HCT116 (cell line): Measurements from ENCODE around the gene GIPC3. TPM values are rescaled to one million over a fixed set of nuclear protein-coding genes. Genes with fewer than 3 reads are reported as not detected.

Source experiments
- ATAC-seq: fragments of 200-7000 bp; cut with Tn5 transposase; 2 replicates; pipeline ENCODE4 v1.9.1; 2020; ENCODE audit warnings: mild to moderate bottlenecking, moderate library complexity
- Bru-seq: library from RNA; stranded (reverse); fragments of 400-500 nt; gene quantifications from one replicate; lab custom pipeline; 2021; lab: Mats Ljungman, UMichigan
- BruChase-seq, 2 experiments: library from RNA; stranded (reverse); fragments of 400-500 nt; gene quantifications; one replicate each; lab custom pipeline; 2021; lab: Mats Ljungman, UMichigan
- BruUV-seq: library from RNA; stranded (reverse); fragments of 400-500 nt; replicated peaks from 2 replicates; lab custom pipeline; 2021; lab: Mats Ljungman, UMichigan
- CTCF ChIA-PET: fragments of 300-600 bp; sonication (Branson Sonifier 250); formaldehyde crosslinking; loops from one replicate; lab custom pipeline; 2021; ENCODE audit warnings: antibody characterized with exemption; lab: Charles Lee
- POLR2A ChIA-PET: fragments of 300-600, 350-600 bp; sonication (Branson Sonifier 250); formaldehyde crosslinking; loops from one replicate; lab custom pipeline; 2021; ENCODE audit warnings: antibody characterized with exemption; lab: Charles Lee
- RAD21 ChIA-PET, 2 experiments: fragments of 300-600 bp; sonication (Branson Sonifier 250); formaldehyde crosslinking; loops; one replicate each; lab custom pipeline; 2023; ENCODE audit warnings: low total read pairs in 2 of 2; ENCODE audit not compliant: uncharacterized antibody in 2 of 2, unreplicated experiment in 2 of 2, low non-redundant PET in 1 of 2; lab: Charles Lee
- DNase-seq: peaks from one replicate; pipeline ENCODE4 v3.0.0-alpha.2; 2010; ENCODE audit warnings: low read depth, low spot score
- H2AFZ ChIP-seq: fragments of 200-600 bp; shearing (Covaris generic), sonication (generic); 2 replicates; pipeline ENCODE4 v1.6.1; 2017; ENCODE audit warnings: low read depth, mixed run types, mixed read lengths, antibody characterized with exemption, low read length; ENCODE audit not compliant: poor library complexity, severe bottlenecking
- H3K27ac ChIP-seq: 2 replicates; pipeline ENCODE4 v1.5.1; 2012; ENCODE audit warnings: low read depth, low read length
- H3K27me3 ChIP-seq: fragments of 200-600 bp; sonication (generic); 2 replicates; pipeline ENCODE4 v1.6.1; 2016; ENCODE audit warnings: mixed run types, low read length, mixed read lengths; ENCODE audit not compliant: insufficient read depth
- H3K36me3 ChIP-seq, 2 experiments: fragments of 200-500 bp in 1 of 2; fragments of 200-600 bp in 1 of 2; sonication (Bioruptor generic) in 1 of 2; sonication (generic) in 1 of 2; 2 replicates each; pipeline versions ENCODE4 v1.5.1 to v1.6.1; 2014 to 2016; ENCODE audit warnings: low read length in 2 of 2, inconsistent platforms in 1 of 2, mixed read lengths in 1 of 2, mixed run types in 1 of 2; ENCODE audit not compliant: insufficient read depth in 2 of 2, control insufficient read depth in 1 of 2
- H3K4me1 ChIP-seq, 2 experiments: fragments of 200-600 bp in 1 of 2; sonication (generic) in 1 of 2; 2 replicates each; pipeline versions ENCODE4 v1.5.1 to v1.6.1; 2012 to 2017; ENCODE audit warnings: low read length in 2 of 2, inconsistent platforms in 1 of 2, mild to moderate bottlenecking in 1 of 2, mixed read lengths in 1 of 2, mixed run types in 1 of 2, moderate library complexity in 1 of 2; ENCODE audit not compliant: insufficient read depth in 2 of 2, control insufficient read depth in 1 of 2
- H3K4me2 ChIP-seq: fragments of 200-600 bp; sonication (generic); 2 replicates; pipeline ENCODE4 v1.6.1; 2017; ENCODE audit warnings: mixed run types, low read length, mixed read lengths
- H3K4me3 ChIP-seq, 2 experiments: fragments of 200-600 bp in 1 of 2; sonication (generic) in 1 of 2; replicated peaks in 1 of 2; 2 replicates each; pipeline ENCODE4 v1.5.1; 2011 to 2016; ENCODE audit warnings: low read length in 2 of 2, control low read depth in 1 of 2, low read depth in 1 of 2, mild to moderate bottlenecking in 1 of 2, mixed read lengths in 1 of 2, mixed run types in 1 of 2
- H3K79me2 ChIP-seq: fragments of 200-600 bp; sonication (generic); 2 replicates; pipeline ENCODE4 v1.6.1; 2017; ENCODE audit warnings: mild to moderate bottlenecking, mixed run types, low read length, moderate library complexity, mixed read lengths; ENCODE audit not compliant: insufficient read depth
- H3K9ac ChIP-seq: fragments of 200-600 bp; sonication (generic); 2 replicates; pipeline ENCODE4 v1.6.1; 2016; ENCODE audit warnings: low read length, mixed read lengths
- H3K9me2 ChIP-seq: fragments of 200-600 bp; sonication (generic), shearing (Covaris generic); 2 replicates; pipeline ENCODE4 v1.6.1; 2017; ENCODE audit warnings: mixed run types, mild to moderate bottlenecking, moderate library complexity; ENCODE audit not compliant: insufficient read depth
- H3K9me3 ChIP-seq, 2 experiments: fragments of 200-500 bp in 1 of 2; fragments of 200-600 bp in 1 of 2; sonication (Bioruptor generic) in 1 of 2; sonication (generic) in 1 of 2; 2 replicates each; pipeline ENCODE4 v1.6.1; 2014 to 2017; ENCODE audit warnings: low read length in 2 of 2, mixed read lengths in 2 of 2, inconsistent platforms in 1 of 2, low read depth in 1 of 2, mild to moderate bottlenecking in 1 of 2, mixed run types in 1 of 2, moderate library complexity in 1 of 2; ENCODE audit not compliant: control insufficient read depth in 1 of 2, insufficient read depth in 1 of 2
- H4K20me1 ChIP-seq: fragments of 200-600 bp; sonication (generic), shearing (Covaris generic); 2 replicates; pipeline ENCODE4 v1.6.1; 2017; ENCODE audit warnings: mixed run types, mild to moderate bottlenecking, moderate library complexity; ENCODE audit not compliant: insufficient read depth
- EGR1 ChIP-seq: IDR thresholded peaks from 2 replicates; pipeline ENCODE4 v1.6.1; 2012; ENCODE audit warnings: low read depth
- ELF1 ChIP-seq: IDR thresholded peaks from 2 replicates; pipeline ENCODE4 v1.6.1; 2012; ENCODE audit warnings: low read depth, borderline replicate concordance
- EZH2 ChIP-seq: fragments of 200-600 bp; sonication (generic); IDR thresholded peaks from 2 replicates; pipeline ENCODE4 v1.6.1; 2017; ENCODE audit warnings: antibody characterized with exemption, mixed run types
- POLR2A ChIP-seq: IDR thresholded peaks from 2 replicates; pipeline ENCODE4 v1.7.0; 2011; ENCODE audit warnings: borderline replicate concordance; ENCODE audit not compliant: insufficient read depth, insufficient read length; ENCODE audit errors: extremely low read depth
- RAD21 ChIP-seq: IDR thresholded peaks from 2 replicates; pipeline ENCODE4 v1.6.1; 2012; ENCODE audit warnings: low read depth, mild to moderate bottlenecking
- SRF ChIP-seq: IDR thresholded peaks from 2 replicates; pipeline ENCODE4 v1.6.1; 2012; ENCODE audit warnings: low read depth
- YY1 ChIP-seq: IDR thresholded peaks from 2 replicates; pipeline ENCODE4 v1.6.1; 2011; ENCODE audit warnings: low read length, low read depth, moderate library complexity, mild to moderate bottlenecking; ENCODE audit not compliant: insufficient replicate concordance; ENCODE audit errors: extremely low read depth
- ZNF274 ChIP-seq: fragments of 200-500 bp; sonication (Bioruptor generic); IDR thresholded peaks from 2 replicates; pipeline ENCODE4 v1.6.1; 2014; ENCODE audit warnings: mild to moderate bottlenecking, low read depth, low read length, inconsistent platforms
- intact Hi-C: fragments of 100-400 bp; cut with micrococcal nuclease; formaldehyde crosslinking; loops from 2 replicates; pipeline ENCODE4 v1.10.0; 2022
- long read RNA-seq: library from polyadenylated mRNA; unstranded; transcript quantifications from one replicate; pipeline ENCODE4 v2.0.0, GENCODE V29; 2021; ENCODE audit not compliant: unreplicated experiment
- polyA plus RNA-seq: library from polyadenylated mRNA; unstranded; fragments of >200 nt; gene quantifications from 2 replicates; pipeline ENCODE4 v1.2.1, GENCODE V29; 2012; ENCODE audit warnings: missing spikeins
- total RNA-seq: library from RNA; stranded (reverse); gene quantifications from one replicate; pipeline ENCODE4 v1.2.1, GENCODE V29; 2021; ENCODE audit not compliant: unreplicated experiment
- TF ChIP-seq, protein P1 (sequence below): IDR thresholded peaks from 2 replicates; pipeline ENCODE4 v1.6.1; 2012
- TF ChIP-seq, protein P2 (sequence below): IDR thresholded peaks from 2 replicates; pipeline ENCODE4 v1.6.1; 2012; ENCODE audit warnings: low read depth
- TF ChIP-seq, protein P3 (sequence below): IDR thresholded peaks from 2 replicates; pipeline ENCODE4 v1.6.1; 2012

GIPC3 gene, protein sequence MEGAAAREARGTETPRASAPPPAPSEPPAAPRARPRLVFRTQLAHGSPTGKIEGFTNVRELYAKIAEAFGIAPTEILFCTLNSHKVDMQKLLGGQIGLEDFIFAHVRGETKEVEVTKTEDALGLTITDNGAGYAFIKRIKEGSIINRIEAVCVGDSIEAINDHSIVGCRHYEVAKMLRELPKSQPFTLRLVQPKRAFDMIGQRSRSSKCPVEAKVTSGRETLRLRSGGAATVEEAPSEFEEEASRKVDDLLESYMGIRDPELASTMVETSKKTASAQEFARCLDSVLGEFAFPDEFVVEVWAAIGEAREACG
- total RNA-seq (not detected), Bru-seq, nascent RNA (not detected), BruChase-seq, experiment 1, labeled RNA remaining after a 6-hour chase (not detected), BruChase-seq, experiment 2, labeled RNA remaining after a 2-hour chase (not detected)
- polyA plus RNA-seq = not detected in 2 replicates
- long read RNA-seq = 0 reads

DNA sequence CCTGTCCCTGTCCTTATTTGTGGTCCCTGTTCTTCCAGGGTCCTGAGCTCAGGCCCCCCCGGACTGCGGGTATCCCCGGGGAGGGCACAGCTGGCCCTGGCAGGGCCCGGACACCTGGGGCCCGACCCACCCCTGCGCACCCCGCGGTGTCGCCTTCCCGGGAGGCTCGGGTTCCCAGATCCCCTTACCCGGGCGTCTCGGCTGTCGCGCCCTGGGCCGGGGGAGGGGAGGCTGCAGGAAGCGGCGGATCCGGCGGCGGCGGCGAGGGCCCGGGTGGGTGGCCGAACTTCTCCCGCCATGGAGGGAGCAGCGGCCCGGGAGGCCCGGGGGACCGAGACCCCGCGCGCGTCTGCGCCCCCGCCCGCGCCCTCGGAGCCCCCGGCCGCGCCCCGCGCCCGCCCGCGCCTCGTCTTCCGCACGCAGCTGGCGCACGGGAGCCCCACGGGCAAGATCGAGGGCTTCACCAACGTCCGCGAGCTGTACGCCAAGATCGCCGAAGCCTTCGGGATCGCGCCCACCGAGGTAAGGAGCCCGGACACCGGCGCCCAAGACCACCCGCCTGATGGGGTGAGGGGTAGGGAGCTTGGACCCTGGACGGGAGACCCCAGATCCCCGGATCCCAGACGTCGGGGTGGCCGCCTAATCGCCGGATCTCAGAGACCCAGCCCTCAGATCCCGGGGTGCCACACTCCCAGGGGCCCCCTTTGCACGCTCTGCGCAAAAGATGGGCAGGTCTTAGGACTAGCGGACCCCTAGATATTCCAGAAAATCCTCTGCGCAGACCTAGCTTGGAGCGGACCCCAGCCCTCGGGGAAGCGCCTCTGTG lies at the start of gene GIPC3:
TSS of gene GIPC3 (plus strand) at position 178 of the 826 bp plus-strand sequence. CDS start at position 298, 120 bp downstream.
- H3K36me3 ChIP-seq = no peaks in the 10 kb centered on the region
- no peak for TF ChIP-seq RAD21
- TF ChIP-seq, protein P1, sequence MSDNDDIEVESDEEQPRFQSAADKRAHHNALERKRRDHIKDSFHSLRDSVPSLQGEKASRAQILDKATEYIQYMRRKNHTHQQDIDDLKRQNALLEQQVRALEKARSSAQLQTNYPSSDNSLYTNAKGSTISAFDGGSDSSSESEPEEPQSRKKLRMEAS = no peak
- no peak for TF ChIP-seq SRF
- TF ChIP-seq ZNF274 = no peak
- TF ChIP-seq ELF1 = no peak
- no peak for TF ChIP-seq YY1
- no peak for TF ChIP-seq EZH2
- no peak for TF ChIP-seq POLR2A
- TF ChIP-seq, protein P2, sequence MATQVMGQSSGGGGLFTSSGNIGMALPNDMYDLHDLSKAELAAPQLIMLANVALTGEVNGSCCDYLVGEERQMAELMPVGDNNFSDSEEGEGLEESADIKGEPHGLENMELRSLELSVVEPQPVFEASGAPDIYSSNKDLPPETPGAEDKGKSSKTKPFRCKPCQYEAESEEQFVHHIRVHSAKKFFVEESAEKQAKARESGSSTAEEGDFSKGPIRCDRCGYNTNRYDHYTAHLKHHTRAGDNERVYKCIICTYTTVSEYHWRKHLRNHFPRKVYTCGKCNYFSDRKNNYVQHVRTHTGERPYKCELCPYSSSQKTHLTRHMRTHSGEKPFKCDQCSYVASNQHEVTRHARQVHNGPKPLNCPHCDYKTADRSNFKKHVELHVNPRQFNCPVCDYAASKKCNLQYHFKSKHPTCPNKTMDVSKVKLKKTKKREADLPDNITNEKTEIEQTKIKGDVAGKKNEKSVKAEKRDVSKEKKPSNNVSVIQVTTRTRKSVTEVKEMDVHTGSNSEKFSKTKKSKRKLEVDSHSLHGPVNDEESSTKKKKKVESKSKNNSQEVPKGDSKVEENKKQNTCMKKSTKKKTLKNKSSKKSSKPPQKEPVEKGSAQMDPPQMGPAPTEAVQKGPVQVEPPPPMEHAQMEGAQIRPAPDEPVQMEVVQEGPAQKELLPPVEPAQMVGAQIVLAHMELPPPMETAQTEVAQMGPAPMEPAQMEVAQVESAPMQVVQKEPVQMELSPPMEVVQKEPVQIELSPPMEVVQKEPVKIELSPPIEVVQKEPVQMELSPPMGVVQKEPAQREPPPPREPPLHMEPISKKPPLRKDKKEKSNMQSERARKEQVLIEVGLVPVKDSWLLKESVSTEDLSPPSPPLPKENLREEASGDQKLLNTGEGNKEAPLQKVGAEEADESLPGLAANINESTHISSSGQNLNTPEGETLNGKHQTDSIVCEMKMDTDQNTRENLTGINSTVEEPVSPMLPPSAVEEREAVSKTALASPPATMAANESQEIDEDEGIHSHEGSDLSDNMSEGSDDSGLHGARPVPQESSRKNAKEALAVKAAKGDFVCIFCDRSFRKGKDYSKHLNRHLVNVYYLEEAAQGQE = no peak
- TF ChIP-seq, protein P3, sequence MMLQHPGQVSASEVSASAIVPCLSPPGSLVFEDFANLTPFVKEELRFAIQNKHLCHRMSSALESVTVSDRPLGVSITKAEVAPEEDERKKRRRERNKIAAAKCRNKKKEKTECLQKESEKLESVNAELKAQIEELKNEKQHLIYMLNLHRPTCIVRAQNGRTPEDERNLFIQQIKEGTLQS = no peak
- TF ChIP-seq EGR1 = no peak
- TF ChIP-seq, all 23 proteins: peak for 0
- Histone ChIP-seq H2AFZ (no peak within 1 kb of the TSS), H4K20me1 (no peaks in the 10 kb centered on the region), H3K9ac (no peak within 1 kb of the TSS), H3K9me3 (no peaks in the 10 kb centered on the region), H3K4me3 (no peak within 1 kb of the TSS), H3K4me2 (no peak within 1 kb of the TSS), H3K27ac (no peak within 1 kb of the TSS), H3K27me3 (no peaks in the 10 kb centered on the region), H3K4me1 (peaks cover 0 to 13% of the 10 kb centered on the region in 2 experiments; a peak in 2 of 4 replicates), H3K9me2 (no peaks in the 10 kb centered on the region), H3K79me2 (no peaks in the 10 kb centered on the region)
- ChIA-PET RAD21 (no interaction called here), POLR2A (no interaction called here), CTCF (interaction anchor here (0.7 kb wide), 1 partner anchor 655 kb away, joined by 3 read pairs; no protein-coding TSS in a partner anchor)
- intact Hi-C loops = loop anchor here (1.0 kb wide), 1 partner anchor 33 kb away; no protein-coding TSS in a partner anchor
- BruUV-seq = no TSS peak
- DNase-seq = no peak
- no peak for ATAC-seq
